PC-9 (cell line): Measurements from ENCODE around the gene PTGIR. TPM values are rescaled to one million over a fixed set of nuclear protein-coding genes. Genes with fewer than 3 reads are reported as not detected.
A peak's percentile ranks its signal among the peaks of the same experiment; 100 is the strongest.

ENCODE experiments used
- BruUV-seq: library from RNA; stranded (reverse); fragments of 400-500 nt; replicated peaks from 2 replicates; lab custom pipeline; 2021; lab: Mats Ljungman, UMichigan
- CTCF ChIA-PET: fragments of 300-600 bp; sonication (Branson Sonifier 250); formaldehyde crosslinking; loops from one replicate; lab custom pipeline; 2022; ENCODE audit warnings: antibody characterized with exemption; lab: Charles Lee
- POLR2A ChIA-PET: fragments of 300-600 bp; sonication (Branson Sonifier 250); formaldehyde crosslinking; loops from one replicate; lab custom pipeline; 2022; ENCODE audit warnings: antibody characterized with exemption; ENCODE audit not compliant: unreplicated experiment; lab: Charles Lee
- DNase-seq, 2 experiments: peaks; one replicate each; pipeline versions ENCODE4 v3.0.0 to v3.0.0-alpha.2; 2015 to 2022; ENCODE audit warnings: mixed read lengths in 1 of 2
- H2AFZ ChIP-seq: fragments of 200-600 bp; sonication (generic); 2 replicates; pipeline ENCODE4 v1.8.1; 2017; ENCODE audit warnings: antibody characterized with exemption
- H3F3A ChIP-seq: fragments of 200-600 bp; sonication (generic); 2 replicates; pipeline ENCODE4 v1.8.1; 2017; ENCODE audit warnings: antibody characterized with exemption, mild to moderate bottlenecking, low read depth; ENCODE audit not compliant: insufficient read depth
- H3K27ac ChIP-seq: fragments of 200-600 bp; sonication (generic); 2 replicates; pipeline ENCODE4 v1.6.1; 2016; ENCODE audit warnings: mixed run types
- H3K27me3 ChIP-seq: fragments of 200-600 bp; sonication (generic); 2 replicates; pipeline ENCODE4 v1.6.1; 2016; ENCODE audit warnings: low read depth, mixed run types; ENCODE audit not compliant: insufficient read depth
- H3K36me3 ChIP-seq: fragments of 200-600 bp; sonication (generic); 2 replicates; pipeline ENCODE4 v1.6.1; 2016; ENCODE audit warnings: low read depth, mixed run types
- H3K4me1 ChIP-seq: fragments of 200-600 bp; sonication (generic); replicated peaks from 2 replicates; pipeline ENCODE4 v1.6.1; 2016; ENCODE audit warnings: mixed run types; ENCODE audit not compliant: insufficient read depth
- H3K4me2 ChIP-seq: fragments of 200-600 bp; sonication (generic); 2 replicates; pipeline ENCODE4 v1.6.1; 2017; ENCODE audit warnings: mixed run types
- H3K4me3 ChIP-seq: fragments of 200-600 bp; sonication (generic); 2 replicates; pipeline ENCODE4 v1.6.1; 2016; ENCODE audit warnings: mixed run types
- H3K79me2 ChIP-seq: fragments of 200-600 bp; sonication (generic); 2 replicates; pipeline ENCODE4 v1.6.1; 2017; ENCODE audit warnings: low read depth, mixed run types
- H3K9me2 ChIP-seq: fragments of 200-600 bp; sonication (generic); 2 replicates; pipeline ENCODE4 v1.8.1; 2017; ENCODE audit warnings: mild to moderate bottlenecking; ENCODE audit not compliant: insufficient read depth
- H3K9me3 ChIP-seq: fragments of 200-600 bp; sonication (generic); 2 replicates; pipeline ENCODE4 v1.8.1; 2016; ENCODE audit warnings: low read depth; ENCODE audit not compliant: insufficient read depth
- H4K20me1 ChIP-seq: fragments of 200-600 bp; sonication (generic); 2 replicates; pipeline ENCODE4 v1.8.1; 2017; ENCODE audit not compliant: insufficient read depth
- EZH2 ChIP-seq: fragments of 200-600 bp; sonication (generic); IDR thresholded peaks from 2 replicates; pipeline ENCODE4 v1.8.0; 2017; ENCODE audit warnings: antibody characterized with exemption, low read depth
- intact Hi-C: fragments of 100-400 bp; cut with micrococcal nuclease; formaldehyde crosslinking; loops from one replicate; pipeline ENCODE4 v1.10.0; 2022; ENCODE audit not compliant: unreplicated experiment
- total RNA-seq: library from RNA; stranded (reverse); gene quantifications from 2 replicates; pipeline ENCODE4 v1.2.3, GENCODE V29; 2021
- TF ChIP-seq, protein P1 (sequence below): fragments of 200-600 bp; sonication (generic); conservative IDR thresholded peaks from 2 replicates; pipeline ENCODE4 v1.6.1; 2017; ENCODE audit warnings: mixed run types, antibody characterized with exemption, mild to moderate bottlenecking, moderate library complexity

The PTGIR gene
- total RNA-seq, 1 experiment from 2014 or later = 0.28 TPM

DNA sequence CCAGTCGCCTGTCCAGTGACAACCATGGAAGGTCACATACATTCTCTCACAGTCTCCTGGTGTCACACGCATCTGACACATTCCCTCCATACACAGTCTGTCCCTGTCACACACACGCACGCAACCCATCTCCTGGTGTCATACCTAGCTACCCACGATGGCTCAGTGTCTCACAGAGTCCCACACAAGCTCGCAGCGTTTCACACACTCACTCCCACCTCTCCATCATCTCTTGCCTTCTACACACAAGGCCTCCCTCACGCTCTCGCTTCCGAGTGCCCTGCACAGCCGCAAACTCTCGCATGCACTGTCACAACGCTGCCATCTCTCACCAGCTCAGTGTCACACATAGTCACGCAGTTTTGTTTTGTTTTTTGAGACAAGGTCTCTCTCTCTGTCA lies 12.3 kb upstream of the PTGIR start:
- peaks cover 71% of the 10 kb centered on the region for H3K27me3 ChIP-seq
- H3K4me3 ChIP-seq = no peak overlapping the region
- H3K9me3 ChIP-seq = no peaks in the 10 kb centered on the region
- no peaks in the 10 kb centered on the region for H3K9me2 ChIP-seq
- H3K4me2 ChIP-seq = no peak overlapping the region
- H4K20me1 ChIP-seq = no peaks in the 10 kb centered on the region
- TF ChIP-seq, protein P1, sequence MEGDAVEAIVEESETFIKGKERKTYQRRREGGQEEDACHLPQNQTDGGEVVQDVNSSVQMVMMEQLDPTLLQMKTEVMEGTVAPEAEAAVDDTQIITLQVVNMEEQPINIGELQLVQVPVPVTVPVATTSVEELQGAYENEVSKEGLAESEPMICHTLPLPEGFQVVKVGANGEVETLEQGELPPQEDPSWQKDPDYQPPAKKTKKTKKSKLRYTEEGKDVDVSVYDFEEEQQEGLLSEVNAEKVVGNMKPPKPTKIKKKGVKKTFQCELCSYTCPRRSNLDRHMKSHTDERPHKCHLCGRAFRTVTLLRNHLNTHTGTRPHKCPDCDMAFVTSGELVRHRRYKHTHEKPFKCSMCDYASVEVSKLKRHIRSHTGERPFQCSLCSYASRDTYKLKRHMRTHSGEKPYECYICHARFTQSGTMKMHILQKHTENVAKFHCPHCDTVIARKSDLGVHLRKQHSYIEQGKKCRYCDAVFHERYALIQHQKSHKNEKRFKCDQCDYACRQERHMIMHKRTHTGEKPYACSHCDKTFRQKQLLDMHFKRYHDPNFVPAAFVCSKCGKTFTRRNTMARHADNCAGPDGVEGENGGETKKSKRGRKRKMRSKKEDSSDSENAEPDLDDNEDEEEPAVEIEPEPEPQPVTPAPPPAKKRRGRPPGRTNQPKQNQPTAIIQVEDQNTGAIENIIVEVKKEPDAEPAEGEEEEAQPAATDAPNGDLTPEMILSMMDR = no peak
- TF ChIP-seq EZH2 = no peak
- ChIA-PET POLR2A (interaction anchor here (0.7 kb wide), 1 partner anchor 398 kb away, joined by 13 read pairs; no protein-coding TSS in a partner anchor), CTCF (interaction anchor here (0.6 kb wide), 2 partner anchors 21 to 691 kb away, joined by 5 to 8 read pairs; no protein-coding TSS in a partner anchor)
- no peak overlapping the region for H2AFZ ChIP-seq
- no peaks in the 10 kb centered on the region for H3K79me2 ChIP-seq
- H3F3A ChIP-seq = peaks cover 9% of the 10 kb centered on the region; the same call in 1 of the 2 replicates
- BruUV-seq = no TSS peak
- DNase-seq = no peak
- intact Hi-C loops = no loop called here
- no peak overlapping the region for H3K27ac ChIP-seq
- peaks cover 21% of the 10 kb centered on the region for H3K4me1 ChIP-seq
- H3K36me3 ChIP-seq = no peaks in the 10 kb centered on the region

- Histone ChIP-seq H3K4me1 (peaks cover 21% of the 10 kb centered on the region), H3K27ac (no peak within 1 kb of the TSS), H3K79me2 (no peaks in the 10 kb centered on the region), H3K9me3 (no peaks in the 10 kb centered on the region), H2AFZ (no peak within 1 kb of the TSS), H3K27me3 (peaks cover 75% of the 10 kb centered on the region), H3F3A (peaks cover 9% of the 10 kb centered on the region; the same call in 1 of the 2 replicates), H3K4me3 (no peak within 1 kb of the TSS), H3K4me2 (no peak within 1 kb of the TSS), H4K20me1 (no peaks in the 10 kb centered on the region), H3K9me2 (no peaks in the 10 kb centered on the region), H3K36me3 (no peaks in the 10 kb centered on the region)
- CTCF ChIA-PET = no interaction called here
- POLR2A ChIA-PET = interaction anchor here (0.7 kb wide), 1 partner anchor 399 kb away, joined by 13 read pairs; no protein-coding TSS in a partner anchor
- intact Hi-C loops = no loop called here
- no TSS peak for BruUV-seq
- TF ChIP-seq, protein P1 = no peak
- no peak for TF ChIP-seq EZH2
- DNase-seq = no peak
Observed at GRCh38 chr19:46635920-46636761, 11.3 kb upstream of the PTGIR start, which contains the start of gene GNG8. GNG8 (minus strand) TSS chr19:46636202; CDS start chr19:46634682, 1,520 bp downstream.

DNA sequence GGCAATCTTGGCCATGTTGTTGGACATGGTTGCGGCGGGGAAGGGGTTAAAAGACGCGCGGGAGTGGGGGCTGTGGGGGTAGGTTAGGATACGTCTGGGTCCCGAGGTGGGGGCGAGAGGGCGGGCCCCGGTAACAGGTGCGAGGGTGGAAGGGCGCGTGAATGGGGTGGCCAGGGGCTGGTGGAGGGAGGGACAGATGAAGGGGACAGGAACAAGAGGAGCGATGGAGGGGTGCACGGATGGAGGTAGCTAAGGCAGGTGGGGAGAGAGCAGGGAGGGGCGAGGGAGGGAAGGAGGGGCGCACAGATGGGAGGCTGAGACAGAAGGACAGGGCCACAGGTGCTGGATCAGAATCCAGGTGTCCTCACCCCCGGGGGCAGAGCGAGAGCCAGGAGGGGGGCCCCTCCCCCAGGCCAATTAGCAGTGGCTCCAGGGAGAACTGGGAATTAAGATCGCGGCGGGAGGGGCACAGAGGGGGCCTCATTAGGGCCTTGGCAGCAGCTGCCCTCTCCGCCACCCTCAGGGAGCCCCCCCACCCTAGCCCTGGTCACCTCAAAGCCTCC lies 9.8 kb upstream of the PTGIR start:
- no peak overlapping the region for H2AFZ ChIP-seq
- H3K27ac ChIP-seq = no peak overlapping the region
- no peaks in the 10 kb centered on the region for H4K20me1 ChIP-seq
- H3K79me2 ChIP-seq = no peaks in the 10 kb centered on the region
- no peaks in the 10 kb centered on the region for H3K36me3 ChIP-seq
- peaks cover 4% of the 10 kb centered on the region; the same call in 1 of the 2 replicates for H3F3A ChIP-seq
- H3K4me3 ChIP-seq = peak overlapping the region; percentile 44; the same call in 1 of the 2 replicates
- H3K9me2 ChIP-seq = no peaks in the 10 kb centered on the region
- intact Hi-C loops = loop anchor here (1.0 kb wide), 1 partner anchor 27 kb away; the partner anchor contains the start of gene DACT3
- H3K27me3 ChIP-seq = peaks cover 71% of the 10 kb centered on the region
- no peak for DNase-seq
- peak overlapping the region; percentile 80 for H3K4me2 ChIP-seq
- no TSS peak for BruUV-seq
- CTCF ChIA-PET = no interaction called here
- TF ChIP-seq, protein P1 = no peak
- TF ChIP-seq EZH2 = no peak
- H3K4me1 ChIP-seq = peaks cover 20% of the 10 kb centered on the region
- POLR2A ChIA-PET = no interaction called here
- H3K9me3 ChIP-seq = no peaks in the 10 kb centered on the region
